Measurements from ENCODE around the gene SIAH1. TPM values are rescaled to one million over a fixed set of nuclear protein-coding genes. Genes with fewer than 3 reads are reported as not detected.

SIAH1 gene
- total RNA-seq, 2 donors from 2014 or later = 24.0 to 36.1 TPM

- H3K27me3 ChIP-seq (replicated peaks; ENCODE audit: insufficient read depth) = no peaks in the 10 kb centered on the region
- intact Hi-C loops (cut with DNase I) = no loop called here
- no peak for DNase-seq (ENCODE audit: low spot score)
- TF ChIP-seq POLR2AphosphoS5 (IDR thresholded peaks at IDR 0.05) (peak; percentile 59), CTCF (IDR thresholded peaks at IDR 0.05) (no peak)
- no peak overlapping the region for H3K4me3 ChIP-seq
- peak overlapping the region; percentile 40 to 67 for H3K27ac ChIP-seq
- WGBS = 52% methylated on average over 11 of the region's 11 CpGs
- H3K36me3 ChIP-seq = no peaks in the 10 kb centered on the region
- H3K9me3 ChIP-seq = no peaks in the 10 kb centered on the region
- H3K4me1 ChIP-seq (replicated peaks) = no peaks in the 10 kb centered on the region
Observed at GRCh38 chr16:48393485-48394354, 8.5 kb upstream of the SIAH1 start.

GRCh38 chr16:48392407-48392806 lies 7.2 kb upstream of the SIAH1 start:
- TF ChIP-seq CTCF (IDR thresholded peaks at IDR 0.05) (no peak), POLR2A (IDR thresholded peaks at IDR 0.05) (no peak), POLR2AphosphoS5 (IDR thresholded peaks at IDR 0.05) (no peak)
- H3K27me3 ChIP-seq (replicated peaks; ENCODE audit: insufficient read depth) = no peaks in the 10 kb centered on the region
- intact Hi-C loops (cut with DNase I) = no loop called here
- DNase-seq (ENCODE audit: low spot score) = no peak
- H3K4me1 ChIP-seq (replicated peaks) = no peaks in the 10 kb centered on the region
- no peaks in the 10 kb centered on the region for H3K9me3 ChIP-seq
- no peaks in the 10 kb centered on the region for H3K36me3 ChIP-seq
- no peak overlapping the region for H3K4me3 ChIP-seq
- no peak overlapping the region for H3K27ac ChIP-seq
- 88% methylated on average over 5 of the region's 5 CpGs for WGBS

GRCh38 chr16:48386559-48387312 lies 1.5 kb upstream of the SIAH1 start:
- WGBS = 74% methylated on average over 17 of the region's 17 CpGs
- no peak for DNase-seq (ENCODE audit: low spot score)
- intact Hi-C loops (cut with DNase I) = loop anchor here (5.0 to 10.0 kb wide), 3 partner anchors 151 to 1412 kb away; partner anchors contain the start of genes DNAJA2 and N4BP1
- Histone ChIP-seq H3K27ac (peak overlapping the region; percentile 97 to 99), H3K36me3 (no peaks in the 10 kb centered on the region), H3K9me3 (no peaks in the 10 kb centered on the region), H3K4me3 (no peak overlapping the region), H3K4me1 (replicated peaks) (peaks cover 7% of the 10 kb centered on the region), H3K27me3 (replicated peaks; ENCODE audit: insufficient read depth) (no peaks in the 10 kb centered on the region)
- TF ChIP-seq POLR2AphosphoS5 (IDR thresholded peaks at IDR 0.05) (peak; percentile 31), CTCF (IDR thresholded peaks at IDR 0.05) (no peak), POLR2A (IDR thresholded peaks at IDR 0.05) (no peak)

- no peak for DNase-seq (ENCODE audit: low spot score)
- Histone ChIP-seq H3K27me3 (replicated peaks; ENCODE audit: insufficient read depth) (no peaks in the 10 kb centered on the region), H3K9me3 (no peaks in the 10 kb centered on the region), H3K4me1 (replicated peaks) (peaks cover 11% of the 10 kb centered on the region), H3K27ac (peak overlapping the region; percentile 97 to 99), H3K4me3 (peak overlapping the region; percentile 73 to 93), H3K36me3 (no peaks in the 10 kb centered on the region)
- no peak for TF ChIP-seq POLR2AphosphoS5 (IDR thresholded peaks at IDR 0.05)
- intact Hi-C loops (cut with DNase I) = loop anchor here (5.0 to 10.0 kb wide), 3 partner anchors 153 to 1410 kb away; partner anchors contain the start of genes DNAJA2 and N4BP1
- under 1% methylated on average over 59 of the region's 103 CpGs for WGBS
Observed at GRCh38 chr16:48384520-48385252, 527 bp downstream of the SIAH1 start.

Measured in prostate gland (tissue), 2 donors.